Measurements from ENCODE around the gene COL28A1.

- no peak for TF ChIP-seq CTCF (IDR thresholded peaks at IDR 0.05)
- TF ChIP-seq POLR2A (IDR thresholded peaks at IDR 0.05), result no peak
Observed at GRCh38 chr7:7577888-7578287, 42.2 kb upstream of the COL28A1 start.

Measured in adrenal gland (tissue), 5 donors.